Left renal pelvis (tissue), 4 donors: Measurements from ENCODE around the gene CARD10. TPM values are rescaled to one million over a fixed set of nuclear protein-coding genes. Genes with fewer than 3 reads are reported as not detected.

Experiments used
- DNase-seq, 4 donors: peaks; one replicate each; pipeline ENCODE4 v3.0.0-alpha.2; 2013; ENCODE audit warnings: low read depth in 4 of 4, low spot score in 3 of 4
- polyA plus RNA-seq, 4 donors: library from polyadenylated mRNA; unstranded; fragments of 120-200 nt; gene quantifications; one replicate each; pipeline ENCODE4 v1.2.1, GENCODE V29; 2013; ENCODE audit not compliant: insufficient read length in 4 of 4

Gene CARD10
- polyA plus RNA-seq, 4 donors: 13.4 to 27.7 (median 16.6) TPM

GRCh38 chr22:37491106-37491505 is 28.1 kb downstream of the CARD10 start:
- no peak for DNase-seq

- DNase-seq: no peak
Observed at GRCh38 chr22:37489983-37490382, 29.2 kb downstream of the CARD10 start.

- no peak for DNase-seq
Observed at GRCh38 chr22:37488337-37489135, 30.7 kb downstream of the CARD10 start.

GRCh38 chr22:37487571-37487970 is 31.6 kb downstream of the CARD10 start:
- no peak for DNase-seq

GRCh38 chr22:37487129-37487528 is 32.1 kb downstream of the CARD10 start:
- DNase-seq: no peak

- DNase-seq: peak; percentile 56 to 72 (median 63)
Observed at GRCh38 chr22:37486224-37486845, 32.9 kb downstream of the CARD10 start, which contains the start of gene MFNG. TSS of gene MFNG (minus strand) at chr22:37486384. CDS start at chr22:37486177, 207 bp downstream.

- DNase-seq: no peak
Observed at GRCh38 chr22:37485395-37486223, 33.6 kb downstream of the CARD10 start.

GRCh38 chr22:37484480-37485394 is 34.5 kb downstream of the CARD10 start:
- no peak for DNase-seq

GRCh38 chr22:37483050-37483449 is 36.2 kb downstream of the CARD10 start:
- DNase-seq: no peak

- DNase-seq: no peak
Observed at GRCh38 chr22:37482244-37482643, 37.0 kb downstream of the CARD10 start.

- DNase-seq: no peak
Observed at GRCh38 chr22:37481347-37481907, 37.8 kb downstream of the CARD10 start.

GRCh38 chr22:37480387-37481346 is 38.5 kb downstream of the CARD10 start:
- no peak for DNase-seq

- DNase-seq: no peak
Observed at GRCh38 chr22:37479196-37479595, 40.0 kb downstream of the CARD10 start.

GRCh38 chr22:37476389-37477329 is 42.6 kb downstream of the CARD10 start:
- DNase-seq: no peak

- DNase-seq: no peak
Observed at GRCh38 chr22:37474447-37475090, 44.6 kb downstream of the CARD10 start.

- DNase-seq: no peak
Observed at GRCh38 chr22:37473437-37473946, 45.7 kb downstream of the CARD10 start.
